Neuronal stem cell (in vitro differentiated cells): Measurements from ENCODE around the gene MAN2A1. TPM values are rescaled to one million over a fixed set of nuclear protein-coding genes. Genes with fewer than 3 reads are reported as not detected.

Experiments used
- DNase-seq: peaks from one replicate; pipeline ENCODE4 v3.0.0-alpha.2; 2013; ENCODE audit warnings: low spot score
- H2AFZ ChIP-seq: one replicate; pipeline ENCODE4 v1.6.1; 2013; ENCODE audit warnings: mild to moderate bottlenecking, low read length, inconsistent platforms
- H2AK5ac ChIP-seq: 2 replicates; pipeline ENCODE4 v1.6.1; 2013; ENCODE audit warnings: low read depth, mild to moderate bottlenecking, inconsistent platforms, low read length, moderate library complexity, mixed read lengths
- H2BK120ac ChIP-seq: 2 replicates; pipeline ENCODE4 v1.6.1; 2013; ENCODE audit warnings: low read depth, mild to moderate bottlenecking, inconsistent platforms, low read length, moderate library complexity, mixed read lengths
- H2BK12ac ChIP-seq: one replicate; pipeline ENCODE4 v1.6.1; 2013; ENCODE audit warnings: low read length, inconsistent platforms
- H2BK15ac ChIP-seq: 2 replicates; pipeline ENCODE4 v1.6.1; 2013; ENCODE audit warnings: mild to moderate bottlenecking, low read length, inconsistent platforms, mixed read lengths
- H2BK5ac ChIP-seq: one replicate; pipeline ENCODE4 v1.6.1; 2013; ENCODE audit warnings: inconsistent platforms, mild to moderate bottlenecking, low read length, moderate library complexity
- H3K14ac ChIP-seq: one replicate; pipeline ENCODE4 v1.6.1; 2013; ENCODE audit warnings: low read length, inconsistent platforms
- H3K18ac ChIP-seq: 2 replicates; pipeline ENCODE4 v1.6.1; 2013; ENCODE audit warnings: low read length, inconsistent platforms
- H3K23ac ChIP-seq: 2 replicates; pipeline ENCODE4 v1.6.1; 2013; ENCODE audit warnings: low read depth, mild to moderate bottlenecking, mixed read lengths, low read length, inconsistent platforms; ENCODE audit not compliant: poor library complexity
- H3K27ac ChIP-seq: replicated peaks from 3 replicates; pipeline ENCODE4 v1.5.1; 2013; ENCODE audit warnings: low read length, inconsistent platforms
- H3K27me3 ChIP-seq, 3 experiments: 2 replicates each; pipeline ENCODE4 v1.6.1; 2013; ENCODE audit warnings: low read length in 3 of 3, mild to moderate bottlenecking in 2 of 3, inconsistent platforms in 1 of 3, low read depth in 1 of 3, mixed read lengths in 1 of 3, moderate library complexity in 1 of 3; ENCODE audit not compliant: control insufficient read depth in 3 of 3, insufficient read depth in 3 of 3
- H3K36me3 ChIP-seq, 2 donors: replicated peaks in 1 of 2; 2 replicates each; pipeline ENCODE4 v1.6.1; 2013; ENCODE audit warnings: low read length in 2 of 2; ENCODE audit not compliant: control insufficient read depth in 2 of 2, insufficient read depth in 2 of 2
- H3K4ac ChIP-seq: 2 replicates; pipeline ENCODE4 v1.6.1; 2013; ENCODE audit warnings: inconsistent platforms, mild to moderate bottlenecking, low read length, moderate library complexity
- H3K4me1 ChIP-seq, 2 donors: 1 replicate in 1 of 2; 2 replicates in 1 of 2; pipeline ENCODE4 v1.6.1; 2013; ENCODE audit warnings: low read length in 2 of 2, low read depth in 1 of 2; ENCODE audit not compliant: control insufficient read depth in 2 of 2, insufficient read depth in 1 of 2
- H3K4me2 ChIP-seq: one replicate; pipeline ENCODE4 v1.6.1; 2013; ENCODE audit warnings: mild to moderate bottlenecking, low read length, inconsistent platforms; ENCODE audit not compliant: insufficient read depth, poor library complexity, severe bottlenecking
- H3K4me3 ChIP-seq, 2 donors: 2 replicates each; pipeline ENCODE4 v1.5.1; 2013; ENCODE audit warnings: low read length in 2 of 2, mild to moderate bottlenecking in 2 of 2, inconsistent platforms in 1 of 2, moderate library complexity in 1 of 2
- H3K79me1 ChIP-seq: one replicate; pipeline ENCODE4 v1.6.1; 2013; ENCODE audit warnings: low read depth, mild to moderate bottlenecking, inconsistent platforms, low read length, moderate library complexity
- H3K9ac ChIP-seq: one replicate; pipeline ENCODE4 v1.6.1; 2013; ENCODE audit warnings: mild to moderate bottlenecking, low read depth, low read length, inconsistent platforms; ENCODE audit not compliant: poor library complexity
- H3K9me3 ChIP-seq, 2 donors: replicated peaks in 1 of 2; 2 replicates each; pipeline versions ENCODE3 to v1.6.1; 2013; ENCODE audit warnings: low read length in 2 of 2, mild to moderate bottlenecking in 2 of 2, inconsistent platforms in 1 of 2, low read depth in 1 of 2, mixed read lengths in 1 of 2, moderate library complexity in 1 of 2; ENCODE audit not compliant: control insufficient read depth in 2 of 2, insufficient read depth in 1 of 2
- H4K8ac ChIP-seq: one replicate; pipeline ENCODE4 v1.6.1; 2013; ENCODE audit warnings: low read depth, mild to moderate bottlenecking, inconsistent platforms, low read length, moderate library complexity
- H4K91ac ChIP-seq: one replicate; pipeline ENCODE4 v1.6.1; 2013; ENCODE audit warnings: low read length, low read depth, mild to moderate bottlenecking, inconsistent platforms; ENCODE audit not compliant: poor library complexity
- WGBS, 2 donors: extraction: QIAGEN DNeasy Blood & Tissue Kit; methylation state at CpG; one replicate each; pipeline ENCODE4 v1.1.7; 2013; ENCODE audit warnings: missing lambda C conversion rate in 2 of 2, mixed read lengths in 1 of 2; ENCODE audit not compliant: insufficient read length in 2 of 2, insufficient replicate concordance in 1 of 2; ENCODE audit errors: extremely low coverage in 2 of 2; 5-methylcytosine and 5-hydroxymethylcytosine counted together
- polyA plus RNA-seq, 2 experiments: library from polyadenylated mRNA; stranded (reverse); fragments of 200-250 nt; gene quantifications; one replicate each; pipeline ENCODE4 v1.2.3, GENCODE V29; 2013

The MAN2A1 gene
- polyA plus RNA-seq (2013, experiment 1 of 2) = 48.4 TPM
- 49.4 TPM for polyA plus RNA-seq (2013, experiment 2 of 2)

DNA sequence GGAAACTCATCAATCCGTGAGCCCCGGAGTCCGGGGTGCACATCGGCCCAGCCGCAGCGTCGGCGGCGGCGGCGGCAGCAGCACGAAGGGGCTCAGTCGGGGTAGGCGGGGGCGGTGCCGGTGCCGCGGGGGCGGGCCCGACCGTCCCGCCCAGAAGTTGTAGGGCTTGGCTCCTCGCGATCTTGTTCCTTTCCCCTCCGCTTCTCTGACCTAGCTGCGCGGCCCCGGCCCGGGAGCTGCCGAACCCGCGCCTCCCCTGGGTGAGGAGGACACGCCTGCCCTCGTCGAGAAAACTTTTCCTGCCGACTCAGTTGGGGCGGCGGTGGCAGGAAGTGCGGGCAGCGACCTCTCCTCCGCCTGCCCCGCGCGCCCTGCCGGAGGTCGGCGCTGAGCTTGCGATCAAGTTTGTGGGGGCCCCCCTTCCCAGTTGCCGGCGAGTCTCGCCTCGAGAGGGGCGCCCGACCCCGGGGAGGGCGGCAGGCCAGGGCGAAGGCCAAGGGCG, at the start of gene MAN2A1:
Gene MAN2A1, plus strand, starts transcription at position 188 of the 502 bp plus-strand sequence. CDS start 491 bp downstream, outside the sequence.
- Histone ChIP-seq H3K79me1 (peaks cover 5% of the 10 kb centered on the region), H3K36me3 (peaks cover 2 to 4% of the 10 kb centered on the region in 2 donors), H4K91ac (no peak within 1 kb of the TSS), H4K8ac (no peak within 1 kb of the TSS), H3K4ac (peak within 1 kb of the TSS; percentile 20), H3K9ac (peak within 1 kb of the TSS; percentile 96), H2AFZ (peak within 1 kb of the TSS; percentile 90), H2BK120ac (peak within 1 kb of the TSS; percentile 65), H3K4me2 (peak within 1 kb of the TSS; percentile 57), H2AK5ac (peak within 1 kb of the TSS; percentile 69), H3K27me3 (no peaks in the 10 kb centered on the region), H3K4me1 (peaks cover 5 to 8% of the 10 kb centered on the region in 2 donors), H3K9me3 (peaks cover 6 to 12% of the 10 kb centered on the region in 2 donors), H2BK12ac (peak within 1 kb of the TSS; percentile 36), H2BK15ac (peak within 1 kb of the TSS; percentile 30), H3K14ac (peak within 1 kb of the TSS; percentile 76), H3K18ac (peak within 1 kb of the TSS; percentile 97), H3K27ac (peak within 1 kb of the TSS; percentile 94), H2BK5ac (peak within 1 kb of the TSS; percentile 76), H3K4me3 (peak within 1 kb of the TSS; percentile 86 to 100), H3K23ac (peak within 1 kb of the TSS; percentile 95)
- no CpG with 5 or more reads among the region's 58 CpGs for WGBS, 2 donors
- DNase-seq = peak; percentile 73

DNA sequence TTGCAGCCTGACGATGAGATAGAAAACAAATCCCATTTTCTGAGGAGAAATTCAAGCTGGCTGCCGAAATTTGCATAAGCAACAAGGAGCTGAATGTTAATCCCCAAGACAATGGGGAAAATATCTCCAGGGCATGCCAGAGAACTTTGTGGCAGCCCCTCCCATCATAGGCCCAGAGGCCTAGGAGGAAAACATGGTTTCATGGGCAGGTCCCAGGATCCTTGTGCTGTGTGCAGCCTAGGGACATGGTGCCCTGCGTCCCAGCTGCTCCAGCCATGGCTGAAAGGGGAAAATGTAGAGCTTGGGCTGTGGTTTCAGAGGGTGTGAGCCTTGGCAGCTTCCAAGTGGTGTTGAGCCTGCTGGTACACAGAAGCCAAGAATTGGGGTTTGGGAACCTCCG, 48.8 kb upstream of the MAN2A1 start:
- Histone ChIP-seq H3K4ac (no peak overlapping the region), H2AK5ac (no peak overlapping the region), H2BK5ac (no peak overlapping the region), H3K4me1 (peaks cover 0 to 10% of the 10 kb centered on the region in 2 donors), H4K91ac (no peak overlapping the region), H3K9me3 (no peaks in the 10 kb centered on the region), H3K27ac (no peak overlapping the region), H2BK15ac (no peak overlapping the region), H3K4me2 (no peak overlapping the region), H2BK12ac (no peak overlapping the region), H3K4me3 (no peak overlapping the region), H3K23ac (no peak overlapping the region), H3K36me3 (no peaks in the 10 kb centered on the region), H3K18ac (no peak overlapping the region), H3K14ac (no peak overlapping the region), H3K79me1 (no peaks in the 10 kb centered on the region), H4K8ac (no peak overlapping the region), H3K9ac (no peak overlapping the region), H2BK120ac (no peak overlapping the region), H2AFZ (no peak overlapping the region), H3K27me3 (no peaks in the 10 kb centered on the region)
- no CpG with 5 or more reads among the region's 4 CpGs for WGBS, 2 donors
- DNase-seq = no peak

DNA sequence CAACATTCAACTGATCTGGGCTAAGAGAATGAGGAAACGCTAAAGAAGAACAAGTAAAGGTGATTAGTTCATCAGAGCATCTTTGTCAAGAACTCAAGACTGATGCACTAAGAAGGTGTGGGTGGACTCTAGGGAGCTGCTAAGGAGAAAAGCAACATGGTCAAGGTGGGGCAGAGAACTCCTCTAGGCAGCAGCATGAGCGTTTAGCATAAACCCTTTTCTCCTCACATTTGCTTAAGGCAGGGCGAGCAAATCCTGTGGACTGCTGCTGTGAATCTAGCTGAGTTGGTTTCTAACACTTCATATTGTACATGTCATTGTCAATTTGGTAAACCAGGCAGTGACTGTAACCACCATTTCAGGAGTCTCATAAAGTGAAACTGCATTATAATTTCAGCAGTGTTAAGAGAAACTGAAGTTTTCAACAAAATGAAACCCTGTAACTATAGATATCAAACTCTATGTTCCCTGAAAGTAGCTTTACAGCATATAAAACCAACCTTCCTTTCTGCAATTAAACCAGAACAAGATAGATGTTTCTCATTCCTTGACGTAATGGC, 45.9 kb upstream of the MAN2A1 start:
- H4K91ac ChIP-seq = no peak overlapping the region
- H3K79me1 ChIP-seq = no peaks in the 10 kb centered on the region
- H3K14ac ChIP-seq = no peak overlapping the region
- H2AFZ ChIP-seq = peak overlapping the region; percentile 70
- H3K18ac ChIP-seq = no peak overlapping the region
- H4K8ac ChIP-seq = no peak overlapping the region
- H3K4me1 ChIP-seq = peaks cover 0 to 15% of the 10 kb centered on the region in 2 donors
- WGBS, 2 donors = no CpG with 5 or more reads among the region's 4 CpGs
- H3K9me3 ChIP-seq = no peaks in the 10 kb centered on the region
- no peak overlapping the region for H3K23ac ChIP-seq
- no peaks in the 10 kb centered on the region for H3K36me3 ChIP-seq
- no peak overlapping the region for H2BK5ac ChIP-seq
- H3K27me3 ChIP-seq = no peaks in the 10 kb centered on the region
- no peak overlapping the region for H3K27ac ChIP-seq
- H3K9ac ChIP-seq = no peak overlapping the region
- no peak overlapping the region for H3K4me3 ChIP-seq
- no peak overlapping the region for H2AK5ac ChIP-seq
- no peak overlapping the region for H3K4ac ChIP-seq
- no peak for DNase-seq
- no peak overlapping the region for H2BK12ac ChIP-seq
- H3K4me2 ChIP-seq = no peak overlapping the region
- H2BK120ac ChIP-seq = no peak overlapping the region
- no peak overlapping the region for H2BK15ac ChIP-seq

DNA sequence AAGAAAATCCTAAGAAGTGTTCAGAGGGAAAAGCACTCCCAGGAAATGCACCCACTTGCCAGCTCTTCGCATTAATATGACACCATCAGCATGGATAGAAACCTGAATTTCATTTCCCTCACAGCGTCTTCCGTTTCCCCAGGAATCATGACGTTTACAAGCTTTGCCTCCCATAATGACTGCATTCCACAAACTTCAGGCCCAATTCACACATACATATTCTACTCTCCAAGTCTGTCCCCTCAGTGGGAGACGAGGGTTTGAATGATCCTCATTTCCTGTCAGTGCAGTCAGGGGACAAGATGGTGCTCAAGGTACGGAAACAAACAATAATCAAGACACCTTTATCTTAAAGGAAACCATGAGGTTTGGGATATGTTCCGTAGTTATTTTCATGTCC, 44.9 kb upstream of the MAN2A1 start:
- Histone ChIP-seq H2AFZ (peak overlapping the region; percentile 70), H3K36me3 (no peaks in the 10 kb centered on the region), H3K27ac (no peak overlapping the region), H3K23ac (no peak overlapping the region), H3K9me3 (no peaks in the 10 kb centered on the region), H3K4me2 (no peak overlapping the region), H4K91ac (no peak overlapping the region), H2BK15ac (no peak overlapping the region), H3K9ac (no peak overlapping the region), H3K27me3 (no peaks in the 10 kb centered on the region), H3K4ac (no peak overlapping the region), H2BK12ac (no peak overlapping the region), H2AK5ac (no peak overlapping the region), H2BK120ac (no peak overlapping the region), H4K8ac (no peak overlapping the region), H3K4me1 (peaks cover 0 to 23% of the 10 kb centered on the region in 2 donors), H3K14ac (no peak overlapping the region), H3K79me1 (no peaks in the 10 kb centered on the region), H2BK5ac (no peak overlapping the region), H3K18ac (no peak overlapping the region), H3K4me3 (no peak overlapping the region)
- WGBS, 2 donors = no CpG with 5 or more reads among the region's 7 CpGs
- DNase-seq = no peak
